GM18511 (cell line): ENCODE results near the gene SEC24A.
"Not testable (repeated sequence)": the region's sequence is repeated elsewhere in the genome, so short reads cannot be mapped to it uniquely, and the experiment has no call there.

Source experiments
- ATAC-seq: cut with Tn5 transposase; IDR thresholded peaks from one replicate; pipeline ENCODE4 v1.9.1; 2021; ENCODE audit warnings: mild to moderate bottlenecking, moderate library complexity; ENCODE audit not compliant: unreplicated experiment

The SEC24A gene

DNA sequence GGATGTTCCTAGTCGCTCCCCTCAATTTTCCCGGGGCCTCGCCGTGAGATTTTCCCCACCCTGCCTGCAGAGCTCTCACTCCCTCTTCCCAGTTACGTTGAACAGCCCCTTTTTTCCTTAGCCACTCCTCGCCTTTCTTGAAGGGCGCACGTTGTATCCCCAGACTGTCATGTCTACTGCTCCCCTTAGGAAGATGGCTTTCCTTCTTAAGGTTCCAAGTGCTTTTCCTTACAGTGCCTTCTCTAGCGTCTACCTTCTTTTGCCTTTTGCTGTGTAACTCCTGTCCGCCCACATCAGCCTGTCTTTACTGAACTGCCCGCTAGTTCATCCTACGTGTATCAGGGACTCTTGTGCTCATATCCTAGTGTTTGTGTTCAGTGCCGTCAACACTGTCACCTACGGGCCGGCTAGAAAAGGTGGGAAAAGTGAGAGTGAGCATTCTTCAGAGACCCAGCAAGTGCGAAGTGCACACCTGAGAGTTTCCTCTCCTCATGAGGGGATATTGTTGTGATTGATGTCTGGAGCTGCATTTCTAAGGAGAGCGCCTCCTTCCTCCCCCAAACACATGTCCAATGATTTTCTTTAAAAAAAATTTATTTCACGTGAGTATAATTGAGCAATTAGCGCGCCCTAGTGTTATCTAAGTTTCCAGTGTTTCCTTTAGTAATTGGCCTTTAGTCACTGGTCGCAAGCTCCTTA is 90.5 kb downstream of the SEC24A start:
- ATAC-seq: peak; percentile 28

DNA sequence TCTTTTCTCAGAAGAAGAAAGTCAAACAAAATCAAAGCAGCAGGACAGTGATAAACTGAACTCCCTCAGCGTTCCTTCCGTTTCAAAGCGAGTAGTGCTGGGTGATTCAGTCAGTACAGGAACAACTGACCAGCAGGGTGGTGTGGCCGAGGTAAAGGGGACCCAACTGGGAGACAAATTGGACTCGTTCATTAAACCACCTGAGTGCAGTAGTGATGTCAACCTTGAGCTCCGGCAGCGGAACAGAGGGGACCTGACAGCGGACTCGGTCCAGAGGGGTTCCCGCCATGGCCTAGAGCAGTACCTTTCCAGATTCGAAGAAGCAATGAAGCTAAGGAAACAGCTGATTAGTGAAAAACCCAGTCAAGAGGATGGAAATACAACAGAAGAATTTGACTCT is 92.5 kb downstream of the SEC24A start:
- no peak for ATAC-seq

DNA sequence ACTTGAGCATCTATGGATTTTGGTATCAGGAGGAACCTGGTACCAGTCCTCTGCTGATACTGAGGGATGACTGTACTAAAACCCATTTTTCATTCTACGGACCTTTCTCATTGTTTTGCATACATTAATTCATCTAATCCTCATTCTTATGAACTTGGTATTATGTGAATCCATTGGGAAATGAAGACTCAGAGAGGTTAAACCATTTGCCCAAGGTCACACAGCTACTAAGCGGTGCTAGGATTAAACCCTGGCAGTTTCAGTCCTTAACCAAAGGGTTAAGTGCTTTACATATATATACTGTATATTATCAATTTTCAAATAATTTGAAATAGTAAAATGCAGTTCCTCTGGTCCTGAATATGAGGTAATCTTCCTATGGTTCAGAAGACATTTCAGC is 93.5 kb downstream of the SEC24A start:
- no peak for ATAC-seq

DNA sequence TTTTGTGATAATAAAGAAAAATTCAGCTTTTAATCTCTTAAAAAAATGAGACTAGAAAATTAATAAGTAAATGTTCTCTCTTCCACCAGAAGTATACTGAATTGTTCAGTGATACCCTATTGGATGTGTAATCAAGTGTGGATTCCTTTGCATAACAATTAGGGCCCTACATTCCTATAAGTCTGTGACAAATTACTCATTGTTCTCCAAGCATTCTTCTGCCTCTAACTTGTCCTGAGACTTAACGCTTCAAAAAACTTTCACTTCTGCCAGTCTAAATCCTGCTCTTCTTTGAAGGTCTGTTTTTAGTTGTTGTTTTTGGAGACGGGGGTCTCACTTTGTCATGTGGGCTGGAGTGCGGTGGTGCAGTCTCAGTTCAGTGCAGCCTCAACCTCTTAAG is 100.8 kb downstream of the SEC24A start:
- ATAC-seq: no peak

DNA sequence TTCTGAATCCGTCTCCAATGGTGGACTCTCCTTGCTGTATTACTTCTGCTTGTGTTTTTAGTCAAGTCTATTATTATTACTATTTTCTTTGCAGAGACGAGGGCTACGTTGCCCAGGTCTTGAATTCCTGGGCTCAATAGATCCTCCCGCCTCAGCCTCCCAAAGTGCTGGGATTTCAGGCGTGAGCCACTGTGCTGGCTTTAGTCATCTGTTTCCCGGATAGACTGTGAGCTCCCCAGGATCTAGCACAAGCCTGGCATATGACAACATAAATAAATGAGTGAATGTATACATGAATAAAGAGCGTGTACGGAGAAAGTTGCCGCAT is 109.6 kb downstream of the SEC24A start:
- ATAC-seq: peak; percentile 41

DNA sequence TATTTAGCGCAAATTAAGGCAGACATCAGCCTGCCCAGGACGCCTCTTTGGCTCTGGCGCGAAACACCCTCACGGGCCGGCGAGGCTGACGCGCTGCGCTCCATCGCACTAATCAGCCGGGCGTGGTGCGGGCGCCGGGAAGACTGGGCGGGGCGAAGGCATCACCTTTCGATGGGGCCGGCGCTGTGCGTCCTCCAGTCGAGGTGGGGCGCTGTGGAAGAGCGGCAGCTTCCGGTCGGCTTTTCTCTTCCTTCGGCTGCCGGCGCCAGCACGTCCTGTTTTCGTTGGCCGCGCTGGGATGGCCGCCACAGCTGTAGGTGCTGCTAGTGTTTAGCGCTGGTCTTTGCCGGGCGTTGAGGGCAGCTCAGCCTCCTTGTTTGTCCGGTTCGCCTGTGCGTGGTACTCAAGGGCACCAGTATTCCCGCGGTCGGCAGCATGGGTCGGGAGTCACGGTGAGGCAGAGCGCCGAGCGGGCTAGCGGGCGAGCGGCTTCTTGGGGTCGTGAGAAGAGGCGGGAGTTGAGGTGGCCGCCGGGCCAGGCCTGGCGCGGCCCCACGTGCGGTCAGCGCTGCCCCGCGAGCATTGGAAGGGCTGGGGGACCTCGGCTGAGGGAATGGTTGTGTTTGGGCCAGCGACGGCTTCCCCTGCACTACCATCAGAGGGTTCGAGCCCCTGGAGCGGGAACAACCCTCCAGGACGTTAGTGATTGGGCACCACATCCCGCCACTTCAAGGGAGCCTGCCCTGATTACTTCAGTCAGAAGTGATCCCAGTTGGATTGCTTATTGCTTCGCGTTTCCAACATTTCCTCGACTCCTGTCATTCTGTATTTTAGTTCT is 110.1 kb downstream of the SEC24A start, which contains the start of gene DDX46:
DDX46 (plus strand) TSS at position 276 of the 838 bp plus-strand sequence; CDS start at position 436, 160 bp downstream.
- peak; percentile 98 for ATAC-seq

DNA sequence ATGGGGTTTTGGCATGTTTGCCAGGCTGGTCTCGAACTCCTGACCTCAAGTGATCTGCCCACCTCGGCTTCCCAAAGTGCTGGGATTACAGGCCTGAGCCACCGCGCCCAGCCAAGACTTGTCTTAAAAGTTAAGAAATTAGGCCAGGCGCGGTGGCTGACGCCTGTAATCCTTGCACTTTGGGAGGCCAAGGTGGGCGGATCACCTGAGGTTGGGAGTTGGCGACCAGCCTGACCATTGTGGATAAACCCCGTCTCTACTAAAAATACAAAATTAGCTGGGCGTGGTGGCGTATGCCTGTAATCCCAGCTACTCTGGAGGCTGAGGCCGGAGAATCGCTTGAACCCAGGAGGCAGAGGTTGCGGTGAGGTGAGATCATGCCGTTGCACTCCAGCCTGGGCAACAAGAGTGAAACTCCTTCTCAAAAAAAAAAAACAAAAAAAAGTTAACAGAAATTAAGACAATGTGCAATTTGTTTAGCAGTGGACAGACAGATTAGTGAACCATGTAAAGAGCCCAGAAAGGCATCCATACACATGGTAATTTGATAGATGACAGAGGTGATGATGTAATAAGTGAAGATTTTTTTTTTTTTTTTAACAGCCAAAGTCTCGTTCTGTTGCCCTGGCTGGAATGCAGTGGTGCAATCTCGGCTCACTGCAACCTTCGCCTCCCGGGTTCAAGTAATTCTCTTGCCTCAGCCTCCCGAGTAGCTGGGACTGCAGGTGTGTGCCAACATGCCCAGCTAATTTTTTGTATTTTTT is 119.1 kb downstream of the SEC24A start:
- ATAC-seq: not testable (repeated sequence)

DNA sequence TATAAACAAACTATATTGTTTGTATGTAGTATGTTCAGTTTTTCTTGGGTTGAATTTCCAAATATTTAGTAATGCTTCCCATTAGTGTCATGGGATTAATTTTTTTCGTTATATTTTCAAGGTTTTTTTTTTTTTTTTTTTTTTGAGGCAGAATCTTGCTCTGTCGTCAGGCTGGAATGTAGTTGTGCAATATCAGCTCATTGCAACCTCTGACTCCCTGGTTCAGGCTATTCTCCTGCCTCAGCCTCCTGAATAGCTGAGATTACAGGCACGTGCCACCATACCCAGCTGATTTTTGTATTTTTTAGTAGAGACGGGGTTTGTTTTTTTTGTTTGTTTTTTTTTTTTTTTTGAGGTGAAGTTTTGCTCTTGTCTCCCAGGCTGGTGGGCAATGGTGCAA is 120.6 kb downstream of the SEC24A start:
- no peak for ATAC-seq

DNA sequence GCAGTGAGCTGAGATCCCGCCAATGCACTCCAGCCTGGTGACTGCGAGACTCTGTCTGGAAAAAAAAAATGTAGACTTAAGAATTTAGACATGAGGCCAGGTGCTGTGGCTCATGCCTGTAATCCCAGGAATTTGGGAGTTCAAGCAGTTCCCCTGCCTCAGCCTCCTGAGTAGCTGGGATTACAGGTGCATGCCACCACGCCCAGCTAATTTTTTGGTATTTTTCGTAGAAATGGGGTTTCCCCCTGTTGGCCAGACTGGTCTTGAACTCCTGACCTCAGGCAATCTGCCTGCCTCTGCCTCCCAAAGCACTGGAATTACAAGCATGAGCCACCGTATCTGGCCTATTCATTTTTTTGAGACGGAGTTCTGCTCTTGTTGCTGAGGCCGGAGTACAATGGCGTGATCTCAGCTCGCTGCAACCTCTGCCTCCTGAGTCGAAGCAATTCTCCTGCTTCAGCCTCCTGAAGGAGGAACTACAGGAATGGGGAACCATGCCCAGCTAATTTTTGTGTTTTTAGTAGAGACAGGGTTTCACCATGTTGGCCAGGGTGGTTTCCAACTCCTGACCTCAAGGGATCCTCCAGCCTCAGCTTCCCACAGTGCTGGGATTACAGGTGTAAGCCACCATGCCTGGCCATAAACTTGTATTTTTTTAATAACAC is 124.0 kb downstream of the SEC24A start:
- no peak for ATAC-seq

DNA sequence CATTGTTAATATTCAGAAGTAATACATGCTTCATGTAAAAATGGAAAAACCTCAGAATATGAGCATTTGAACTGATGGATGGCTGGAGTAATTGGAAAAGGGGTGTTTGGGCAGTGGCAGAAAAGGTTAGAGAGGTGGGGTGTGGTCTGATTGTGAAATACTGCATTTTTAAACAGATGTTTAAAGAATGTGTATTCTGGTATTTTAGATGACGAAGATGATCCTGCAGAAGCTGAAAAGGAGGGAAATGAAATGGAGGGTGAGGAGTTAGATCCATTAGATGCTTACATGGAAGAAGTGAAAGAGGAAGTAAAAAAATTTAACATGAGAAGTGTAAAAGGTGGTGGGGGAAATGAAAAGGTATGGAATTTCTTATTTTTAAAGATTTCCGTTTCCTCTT is 128.8 kb downstream of the SEC24A start:
- ATAC-seq: no peak
